Measurements from ENCODE around the gene FRMD4A.

The FRMD4A gene

GRCh38 chr10:13892871-13893270 is 437.9 kb downstream of the FRMD4A start:
- TF ChIP-seq CTCF (IDR thresholded peaks at IDR 0.05; ENCODE audit: insufficient read depth, low read length, poor library complexity, severe bottlenecking) (no peak), EZH2phosphoT487 (conservative IDR thresholded peaks at IDR 0.05; ENCODE audit: low read length) (no peak)
- Histone ChIP-seq H3K4me2 (ENCODE audit: low read depth, low read length, poor library complexity, severe bottlenecking) (no peak overlapping the region), H4K20me1 (ENCODE audit: low read depth, low read length) (no peaks in the 10 kb centered on the region), H3K36me3 (ENCODE audit: low read length) (no peaks in the 10 kb centered on the region), H3K79me2 (ENCODE audit: insufficient read depth, low read length) (no peaks in the 10 kb centered on the region), H3K9ac (ENCODE audit: low read length) (no peak overlapping the region), H3K27ac (ENCODE audit: low read depth, low read length) (no peak overlapping the region), H3K9me3 (ENCODE audit: insufficient read depth, low read length) (no peaks in the 10 kb centered on the region), H3K9me2 (replicated peaks; ENCODE audit: insufficient read depth, low read length) (no peaks in the 10 kb centered on the region), H3F3A (ENCODE audit: insufficient read depth) (no peaks in the 10 kb centered on the region), H3K27me3 (ENCODE audit: low read length) (no peaks in the 10 kb centered on the region), H3K4me3 (ENCODE audit: insufficient read depth, low read length, poor library complexity, severe bottlenecking) (no peak overlapping the region), H2AFZ (ENCODE audit: low read depth, low read length, severe bottlenecking) (no peak overlapping the region)

DNA sequence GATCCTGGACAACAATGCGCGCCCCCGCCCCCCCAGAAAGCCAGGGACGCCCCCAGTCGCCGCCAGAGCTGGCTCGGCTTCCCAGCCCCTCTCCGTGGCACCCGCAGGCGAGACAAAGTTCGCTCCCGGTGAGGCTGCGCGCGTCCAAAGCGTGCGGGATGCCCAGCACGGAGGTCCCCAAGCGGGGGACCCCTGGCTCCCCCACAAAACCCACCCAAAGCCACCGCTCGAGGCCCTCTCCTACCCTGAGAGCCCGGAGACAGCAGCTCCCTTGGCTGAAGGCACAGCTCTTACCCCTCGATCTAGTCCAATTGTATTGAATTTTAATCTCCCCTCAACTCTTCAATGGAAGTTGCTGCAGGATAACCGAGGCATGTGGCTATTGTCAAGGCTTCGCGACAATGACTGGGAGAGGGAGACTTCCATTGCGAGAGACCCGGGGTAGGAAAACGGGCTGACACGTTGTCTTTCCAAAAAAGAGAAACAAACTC is 438.7 kb downstream of the FRMD4A start:
- H3F3A ChIP-seq (ENCODE audit: insufficient read depth): no peaks in the 10 kb centered on the region
- H3K9me2 ChIP-seq (replicated peaks; ENCODE audit: insufficient read depth, low read length): no peaks in the 10 kb centered on the region
- H3K27ac ChIP-seq (ENCODE audit: low read depth, low read length): no peak overlapping the region
- H3K79me2 ChIP-seq (ENCODE audit: insufficient read depth, low read length): no peaks in the 10 kb centered on the region
- no peaks in the 10 kb centered on the region for H4K20me1 ChIP-seq (ENCODE audit: low read depth, low read length)
- no peak overlapping the region for H2AFZ ChIP-seq (ENCODE audit: low read depth, low read length, severe bottlenecking)
- H3K36me3 ChIP-seq (ENCODE audit: low read length): no peaks in the 10 kb centered on the region
- H3K9ac ChIP-seq (ENCODE audit: low read length): no peak overlapping the region
- no peaks in the 10 kb centered on the region for H3K9me3 ChIP-seq (ENCODE audit: insufficient read depth, low read length)
- no peak overlapping the region for H3K4me2 ChIP-seq (ENCODE audit: low read depth, low read length, poor library complexity, severe bottlenecking)
- TF ChIP-seq CTCF (IDR thresholded peaks at IDR 0.05; ENCODE audit: insufficient read depth, low read length, poor library complexity, severe bottlenecking): no peak
- TF ChIP-seq EZH2phosphoT487 (conservative IDR thresholded peaks at IDR 0.05; ENCODE audit: low read length): no peak
- no peaks in the 10 kb centered on the region for H3K27me3 ChIP-seq (ENCODE audit: low read length)
- no peak overlapping the region for H3K4me3 ChIP-seq (ENCODE audit: insufficient read depth, low read length, poor library complexity, severe bottlenecking)

DNA sequence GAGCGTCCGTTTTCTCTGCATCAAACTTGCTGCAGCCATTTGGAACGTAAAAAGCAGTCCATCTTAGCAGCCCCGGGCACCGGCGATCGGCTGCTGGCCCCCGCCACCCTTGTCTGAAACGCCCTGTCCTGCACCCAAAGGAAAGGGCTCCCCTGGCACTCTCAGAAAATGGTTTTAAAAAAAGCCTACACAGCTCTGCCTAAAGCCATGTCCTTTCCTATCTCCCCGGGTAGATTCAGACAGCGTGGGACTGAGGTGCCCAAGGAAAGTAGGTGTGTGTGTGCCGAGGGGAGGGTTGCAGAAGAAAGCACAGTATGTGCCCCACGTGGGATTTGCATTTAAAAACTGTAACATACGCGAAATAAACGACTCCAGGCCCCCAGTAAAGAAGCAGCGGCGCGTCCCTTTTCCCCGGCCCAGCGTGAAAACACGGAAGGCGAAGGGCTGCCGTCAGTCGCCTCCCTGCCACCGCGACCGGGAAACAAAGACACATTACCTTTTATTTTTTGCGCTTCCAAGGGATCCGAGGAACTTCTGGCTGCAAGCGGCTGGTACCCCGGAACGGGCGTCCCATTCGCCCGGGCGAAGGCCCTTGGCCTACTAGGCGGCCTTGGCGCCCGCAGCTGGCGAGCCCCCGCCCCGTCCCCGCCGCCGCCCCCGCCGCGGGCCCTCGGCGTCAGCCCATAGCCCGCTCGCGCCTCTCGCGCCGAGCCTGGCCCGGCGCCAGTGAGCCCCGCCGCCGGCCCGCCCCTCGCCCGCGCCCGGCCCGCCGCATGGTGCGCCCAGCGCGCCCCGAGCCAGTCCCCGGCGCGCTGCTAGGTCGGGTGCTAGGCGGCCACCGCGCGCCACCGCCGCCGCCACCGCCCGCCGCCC is 439.4 kb downstream of the FRMD4A start:
- H3K27me3 ChIP-seq (ENCODE audit: low read length): no peaks in the 10 kb centered on the region
- H4K20me1 ChIP-seq (ENCODE audit: low read depth, low read length): no peaks in the 10 kb centered on the region
- H2AFZ ChIP-seq (ENCODE audit: low read depth, low read length, severe bottlenecking): no peak overlapping the region
- H3K79me2 ChIP-seq (ENCODE audit: insufficient read depth, low read length): no peaks in the 10 kb centered on the region
- no peaks in the 10 kb centered on the region for H3K9me3 ChIP-seq (ENCODE audit: insufficient read depth, low read length)
- no peak overlapping the region for H3K4me3 ChIP-seq (ENCODE audit: insufficient read depth, low read length, poor library complexity, severe bottlenecking)
- no peaks in the 10 kb centered on the region for H3K36me3 ChIP-seq (ENCODE audit: low read length)
- 0 out of 2 replicates have a peak overlapping the region, but pooled peaks have one; percentile 21 for H3K9ac ChIP-seq (ENCODE audit: low read length)
- TF ChIP-seq EZH2phosphoT487 (conservative IDR thresholded peaks at IDR 0.05; ENCODE audit: low read length) (no peak), CTCF (IDR thresholded peaks at IDR 0.05; ENCODE audit: insufficient read depth, low read length, poor library complexity, severe bottlenecking) (no peak)
- no peak overlapping the region for H3K27ac ChIP-seq (ENCODE audit: low read depth, low read length)
- H3F3A ChIP-seq (ENCODE audit: insufficient read depth): no peaks in the 10 kb centered on the region
- peak overlapping the region; percentile 15 for H3K4me2 ChIP-seq (ENCODE audit: low read depth, low read length, poor library complexity, severe bottlenecking)
- no peaks in the 10 kb centered on the region for H3K9me2 ChIP-seq (replicated peaks; ENCODE audit: insufficient read depth, low read length)

Measured in SU-DHL-6 (cell line).